ENCODE data around the gene AKNA. TPM values are rescaled to one million over a fixed set of nuclear protein-coding genes. Genes with fewer than 3 reads are reported as not detected.

Gene AKNA
- total and polyA plus RNA-seq, 2 donors (not counting 1 experiment from before 2014, with no cell fraction given), result 178 to 407 TPM

- Histone ChIP-seq H3K4me3 (ENCODE audit: control extremely low read depth in 1 of 5, extremely low read depth in 1 of 5, insufficient read depth in 1 of 5, low read depth in 2 of 5, low read length in 4 of 5) (no peak overlapping the region), H3K27ac (ENCODE audit: low read length in 2 of 2) (no peak overlapping the region), H2AFZ (ENCODE audit: insufficient read depth, low read depth, low read length, poor library complexity, severe bottlenecking) (no peak overlapping the region), H3K9me3 (ENCODE audit: control extremely low read depth in 1 of 3, control insufficient read depth in 2 of 3, insufficient read depth in 1 of 3, low read length in 2 of 3) (peaks cover 0 to 13% (median 7%) of the 10 kb centered on the region in 3 donors), H3K4me2 (replicated peaks; ENCODE audit: low read depth, low read length, poor library complexity, severe bottlenecking) (no peak overlapping the region), H3K36me3 (replicated peaks in 1 of 2; ENCODE audit: control extremely low read depth in 1 of 2, control insufficient read depth in 1 of 2, extremely low read depth in 1 of 2, insufficient read depth in 2 of 2, low read length in 1 of 2) (no peaks in the 10 kb centered on the region), H4K20me1 (ENCODE audit: control insufficient read depth, insufficient read depth, low read length, poor library complexity, severe bottlenecking) (no peaks in the 10 kb centered on the region), H3K9ac (ENCODE audit: low read length) (no peak overlapping the region), H3K27me3 (replicated peaks in 1 of 4; ENCODE audit: control extremely low read depth in 1 of 4, control insufficient read depth in 3 of 4, insufficient read depth in 4 of 4, low read length in 3 of 4) (peaks cover 0 to 6% (median 2%) of the 10 kb centered on the region in 4 experiments), H3K4me1 (ENCODE audit: control insufficient read depth in 2 of 2, insufficient read depth in 2 of 2, low read length in 2 of 2) (peaks cover 0 to 3% of the 10 kb centered on the region in 2 donors), H3K79me2 (ENCODE audit: control insufficient read depth, insufficient read depth, low read length) (no peaks in the 10 kb centered on the region)
- TF ChIP-seq CTCF (IDR thresholded peaks at IDR 0.05) (no peak), EZH2 (IDR thresholded peaks at IDR 0.05; ENCODE audit: borderline replicate concordance, insufficient read depth, low read depth, low read length, poor library complexity, severe bottlenecking) (no peak)
- Mint-ChIP-seq H3K27me3 (peaks cover 5% of the 10 kb centered on the region), H3K4me3 (no peak overlapping the region), H3K27ac (no peak overlapping the region), H3K9me3 (ENCODE audit: insufficient read depth) (peaks cover 6% of the 10 kb centered on the region), H3K4me1 (no peaks in the 10 kb centered on the region)
- POLR2A ChIA-PET, result no interaction called here
- ATAC-seq (ENCODE audit: low read depth), result no peak
- DNase-seq, result no peak
- CTCF ChIA-PET, result interaction anchor here (0.7 to 2.5 kb wide), 19 partner anchors 9 to 445 kb away, joined by 3 to 16 read pairs (median 4); partner anchors contain the start of gene COL27A1
- intact Hi-C loops (cut with micrococcal nuclease), result no loop called here
- 76% methylated on average over 6 of the region's 7 CpGs for WGBS (ENCODE audit: insufficient coverage)
These were observed 97.2 kb downstream of the AKNA start for GRCh38 chr9:114290561-114290986.

DNA sequence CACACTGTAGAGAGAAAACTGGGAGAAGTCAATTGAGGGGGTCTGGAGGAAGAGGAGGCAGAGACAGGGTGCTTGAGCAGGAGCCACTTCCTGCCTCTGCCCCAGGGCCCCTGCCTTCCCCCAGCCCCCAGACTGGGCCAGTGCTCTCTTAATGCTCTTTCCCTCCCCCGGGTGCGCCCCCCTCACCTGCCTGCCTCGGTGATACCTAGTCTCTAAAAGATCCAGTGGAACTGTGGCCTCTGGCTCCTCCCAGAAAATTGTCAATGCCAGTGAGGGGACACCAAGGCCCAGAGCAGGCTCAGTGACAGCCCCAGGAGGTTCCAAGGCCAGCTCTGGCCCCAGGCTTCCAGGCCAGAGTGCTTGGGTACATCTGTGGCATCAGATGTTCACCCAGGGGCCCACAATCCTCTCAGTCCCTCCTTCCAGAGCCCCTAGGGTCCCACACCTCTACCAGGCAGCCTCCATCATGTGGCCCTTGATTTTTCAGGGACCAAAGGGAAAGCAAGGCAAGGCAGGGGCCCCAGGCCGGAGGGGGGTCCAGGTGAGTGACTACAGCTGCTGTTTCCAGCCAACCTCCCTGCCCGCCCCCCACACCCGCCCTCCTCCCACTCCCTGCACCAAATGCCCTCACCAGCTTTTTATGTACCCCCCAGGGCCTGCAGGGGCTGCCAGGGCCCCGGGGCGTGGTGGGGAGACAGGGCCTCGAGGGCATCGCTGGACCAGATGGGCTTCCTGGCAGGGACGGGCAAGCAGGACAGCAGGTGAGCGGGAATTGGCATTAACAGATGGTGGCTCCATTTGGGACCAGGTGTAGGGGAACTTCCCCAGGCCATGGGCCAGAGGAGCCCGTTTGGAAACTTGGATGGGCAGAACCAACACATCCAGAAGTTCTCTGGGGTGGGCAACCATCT is 98.0 kb downstream of the AKNA start:
- Histone ChIP-seq H3K4me1 (ENCODE audit: control insufficient read depth in 2 of 2, insufficient read depth in 2 of 2, low read length in 2 of 2) (peaks cover 0 to 3% of the 10 kb centered on the region in 2 donors), H3K9ac (ENCODE audit: low read length) (no peak overlapping the region), H3K27ac (ENCODE audit: low read length in 2 of 2) (no peak overlapping the region), H3K4me2 (replicated peaks; ENCODE audit: low read depth, low read length, poor library complexity, severe bottlenecking) (no peak overlapping the region), H3K27me3 (replicated peaks in 1 of 4; ENCODE audit: control extremely low read depth in 1 of 4, control insufficient read depth in 3 of 4, insufficient read depth in 4 of 4, low read length in 3 of 4) (peaks cover 0 to 6% (median 2%) of the 10 kb centered on the region in 4 experiments), H4K20me1 (ENCODE audit: control insufficient read depth, insufficient read depth, low read length, poor library complexity, severe bottlenecking) (no peaks in the 10 kb centered on the region), H3K79me2 (ENCODE audit: control insufficient read depth, insufficient read depth, low read length) (no peaks in the 10 kb centered on the region), H3K36me3 (replicated peaks in 1 of 2; ENCODE audit: control extremely low read depth in 1 of 2, control insufficient read depth in 1 of 2, extremely low read depth in 1 of 2, insufficient read depth in 2 of 2, low read length in 1 of 2) (no peaks in the 10 kb centered on the region), H3K4me3 (ENCODE audit: control extremely low read depth in 1 of 5, extremely low read depth in 1 of 5, insufficient read depth in 1 of 5, low read depth in 2 of 5, low read length in 4 of 5) (no peak overlapping the region), H2AFZ (ENCODE audit: insufficient read depth, low read depth, low read length, poor library complexity, severe bottlenecking) (no peak overlapping the region), H3K9me3 (ENCODE audit: control extremely low read depth in 1 of 3, control insufficient read depth in 2 of 3, insufficient read depth in 1 of 3, low read length in 2 of 3) (peaks cover 0 to 7% (median 5%) of the 10 kb centered on the region in 3 donors)
- Mint-ChIP-seq H3K9me3 (ENCODE audit: insufficient read depth) (peaks cover 4% of the 10 kb centered on the region), H3K4me3 (no peak overlapping the region), H3K27ac (no peak overlapping the region), H3K27me3 (peaks cover 5% of the 10 kb centered on the region), H3K4me1 (no peaks in the 10 kb centered on the region)
- POLR2A ChIA-PET, result no interaction called here
- TF ChIP-seq EZH2 (IDR thresholded peaks at IDR 0.05; ENCODE audit: borderline replicate concordance, insufficient read depth, low read depth, low read length, poor library complexity, severe bottlenecking), result no peak
- TF ChIP-seq CTCF (IDR thresholded peaks at IDR 0.05), result no peak
- intact Hi-C loops (cut with micrococcal nuclease), result no loop called here
- DNase-seq, result no peak
- CTCF ChIA-PET, result interaction anchor here (1.0 to 2.5 kb wide), 6 partner anchors 135 to 211 kb away, joined by 3 to 16 read pairs (median 8); partner anchors contain the start of gene COL27A1
- WGBS (ENCODE audit: insufficient coverage), result 83% methylated on average over 10 of the region's 13 CpGs
- no peak for ATAC-seq (ENCODE audit: low read depth)
